ENCODE data around the gene XIRP1.

Gene XIRP1

GRCh38 chr3:39144095-39144747 is 48.2 kb downstream of the XIRP1 start:
- no peak for DNase-seq (ENCODE audit: low spot score)

- DNase-seq (ENCODE audit: low spot score): no peak
Measured at GRCh38 chr3:39143051-39143885, 49.1 kb downstream of the XIRP1 start.

- DNase-seq (ENCODE audit: low spot score): no peak
Measured at GRCh38 chr3:39142067-39142466, 50.3 kb downstream of the XIRP1 start.

GRCh38 chr3:39141171-39141995 is 51.0 kb downstream of the XIRP1 start:
- no peak for DNase-seq (ENCODE audit: low spot score)

- no peak for DNase-seq (ENCODE audit: low spot score)
Measured at GRCh38 chr3:39140341-39140971, 51.9 kb downstream of the XIRP1 start.

- DNase-seq (ENCODE audit: low spot score): no peak
Measured at GRCh38 chr3:39139442-39139841, 53.0 kb downstream of the XIRP1 start.

- DNase-seq (ENCODE audit: low spot score): no peak
Measured at GRCh38 chr3:39138804-39139415, 53.5 kb downstream of the XIRP1 start.

GRCh38 chr3:39137991-39138803 is 54.2 kb downstream of the XIRP1 start:
- DNase-seq (ENCODE audit: low spot score): no peak

- DNase-seq (ENCODE audit: low spot score): no peak
Measured at GRCh38 chr3:39137435-39137936, 54.9 kb downstream of the XIRP1 start.

GRCh38 chr3:39136533-39137434 is 55.6 kb downstream of the XIRP1 start:
- DNase-seq (ENCODE audit: low spot score): no peak

GRCh38 chr3:39135170-39135805 is 57.1 kb downstream of the XIRP1 start:
- DNase-seq (ENCODE audit: low spot score): no peak

GRCh38 chr3:39134305-39134704 is 58.1 kb downstream of the XIRP1 start:
- DNase-seq (ENCODE audit: low spot score): no peak

- no peak for DNase-seq (ENCODE audit: low spot score)
Measured at GRCh38 chr3:39133822-39134221, 58.6 kb downstream of the XIRP1 start.

Data from pons (tissue), 1 donor.